ENCODE data around the gene DPY19L2.
A peak's percentile ranks its signal among the peaks of the same experiment; 100 is the strongest.
"Not testable (repeated sequence)": the region's sequence is repeated elsewhere in the genome, so short reads cannot be mapped to it uniquely, and the experiment has no call there.

The DPY19L2 gene

DNA sequence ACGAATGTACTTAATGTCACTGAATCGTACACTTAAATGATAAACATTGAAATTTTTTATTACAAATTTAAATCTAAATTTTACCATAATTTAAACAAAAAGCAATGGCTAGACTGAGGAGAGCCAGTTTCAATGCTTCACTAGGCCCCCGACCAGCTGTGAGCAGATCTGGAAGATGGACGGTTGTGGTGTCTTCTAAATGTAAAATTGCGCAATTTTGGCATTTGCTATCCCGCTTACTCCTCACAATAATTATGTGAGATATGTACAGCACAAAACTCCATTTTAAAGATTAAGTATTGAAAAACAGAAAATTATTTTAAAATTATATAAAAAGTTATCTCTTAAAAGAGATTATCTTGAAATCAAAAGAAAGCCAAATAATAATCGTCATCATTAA lies 5.3 kb downstream of the DPY19L2 start:
- ATAC-seq, DNase-seq: not testable (repeated sequence)

- not testable (repeated sequence) for DNase-seq, ATAC-seq
Measured at GRCh38 chr12:63658501-63658900, 9.8 kb downstream of the DPY19L2 start.

DNA sequence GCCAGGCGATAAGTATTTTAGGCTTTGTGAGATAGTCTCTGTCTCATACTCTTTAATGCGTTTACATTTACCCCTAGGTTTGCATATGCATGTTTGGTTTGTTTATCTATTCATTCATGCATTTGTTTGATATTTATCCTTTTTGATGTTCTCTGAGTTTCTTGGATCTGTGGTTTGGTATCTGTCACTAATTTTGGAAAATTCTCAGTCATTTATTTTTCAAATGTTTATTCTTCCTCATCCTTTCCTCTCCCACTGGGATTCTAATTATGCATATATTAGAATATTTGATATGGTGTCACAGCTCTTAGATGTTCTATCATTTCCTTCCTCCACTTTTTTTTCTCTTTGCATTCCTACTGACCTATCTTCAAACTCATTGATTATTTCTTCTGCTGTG lies 11.9 kb downstream of the DPY19L2 start:
- not testable (repeated sequence) for ATAC-seq, DNase-seq

DNA sequence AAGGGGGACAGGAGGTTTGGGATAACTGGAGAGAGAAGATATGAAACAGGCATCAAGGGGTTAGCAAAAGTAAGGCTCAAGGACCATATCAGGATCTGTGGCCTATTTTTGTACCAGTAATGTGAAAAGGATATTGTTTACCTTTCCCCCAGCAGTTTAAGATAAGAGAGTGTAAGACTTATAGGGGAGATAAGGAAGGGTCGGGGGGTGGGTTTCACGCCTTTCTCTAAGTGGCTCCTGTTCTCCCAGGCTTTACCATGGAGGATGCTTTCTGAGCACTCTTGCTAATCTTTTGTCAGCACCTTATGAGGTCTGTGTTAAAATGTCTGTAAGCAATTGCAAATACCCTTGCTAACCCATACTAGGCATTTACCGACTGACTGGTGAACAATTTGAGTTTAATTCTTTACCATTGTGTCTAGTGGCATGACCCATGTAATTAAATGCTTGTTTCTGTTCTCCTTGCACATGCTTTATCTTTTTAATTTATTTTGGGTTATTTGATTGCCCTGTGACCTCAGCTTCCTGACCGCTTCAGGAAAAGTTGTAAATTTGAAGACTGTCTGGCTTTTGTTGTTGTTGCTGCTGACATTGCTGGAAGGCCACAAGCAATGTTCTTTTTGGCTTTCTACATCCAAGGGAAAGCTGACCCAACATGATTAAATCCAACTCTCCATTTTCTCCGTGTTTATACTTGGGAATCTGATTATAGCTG lies 12.6 kb downstream of the DPY19L2 start:
- ATAC-seq, DNase-seq: not testable (repeated sequence)

DNA sequence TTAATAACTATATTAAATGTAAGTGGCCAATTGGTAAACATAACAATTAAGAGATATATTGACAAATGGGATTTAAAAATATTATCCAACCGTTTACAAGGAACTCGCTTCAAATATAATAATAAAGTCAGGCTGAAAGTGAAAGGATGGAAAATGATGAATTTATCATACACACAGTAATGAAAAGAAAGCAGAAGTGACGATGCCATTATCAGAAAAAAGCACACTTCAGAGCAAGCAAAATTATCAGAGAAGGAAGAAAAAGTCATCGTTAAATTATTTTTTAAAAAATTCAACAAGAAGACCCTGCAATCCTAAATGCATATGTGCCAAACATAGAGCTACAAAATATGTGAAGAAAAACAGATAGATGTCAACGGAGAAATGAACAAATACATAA lies 13.8 kb downstream of the DPY19L2 start:
- not testable (repeated sequence) for ATAC-seq, DNase-seq

GRCh38 chr12:63649517-63649916 lies 18.8 kb downstream of the DPY19L2 start:
- DNase-seq, ATAC-seq: not testable (repeated sequence)

DNA sequence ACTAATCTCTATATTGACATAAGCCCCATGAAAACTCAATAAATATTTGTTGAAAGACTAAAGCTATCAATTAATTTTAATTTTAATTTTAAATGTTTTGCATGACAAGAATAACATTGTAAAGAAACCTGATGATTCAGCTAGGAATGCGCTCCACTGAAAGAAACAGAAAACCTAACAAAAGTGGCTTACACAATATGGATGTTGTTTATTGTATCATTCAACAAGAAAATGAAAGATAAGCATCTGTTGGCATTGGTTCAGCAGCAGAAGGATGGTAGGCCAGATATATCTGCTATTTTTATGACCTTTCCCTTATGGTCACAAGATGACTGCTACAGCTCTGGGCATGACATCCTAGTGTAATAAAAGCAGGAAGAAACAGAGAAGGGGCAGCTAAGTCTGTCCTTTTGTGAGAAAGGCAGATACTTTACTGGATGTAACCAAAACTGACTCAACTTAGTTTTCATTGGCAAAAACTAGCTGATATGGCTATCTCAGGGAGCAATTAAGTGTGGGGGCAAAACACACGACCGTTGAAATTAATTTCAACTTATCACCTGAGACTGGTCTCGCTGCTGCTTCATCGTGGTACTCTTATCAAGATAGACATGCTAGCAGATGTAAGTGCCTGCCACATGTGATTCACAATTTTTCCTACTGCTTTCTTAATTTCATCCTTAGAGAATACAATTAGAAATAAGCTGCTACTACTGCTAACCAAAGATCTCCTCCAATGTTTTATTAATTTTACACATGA lies 24.7 kb downstream of the DPY19L2 start:
- ATAC-seq, DNase-seq: not testable (repeated sequence)

- DNase-seq, ATAC-seq: not testable (repeated sequence)
Measured at GRCh38 chr12:63624258-63624657, 44.0 kb downstream of the DPY19L2 start.

- not testable (repeated sequence) for DNase-seq, ATAC-seq
Measured at GRCh38 chr12:63615544-63615943, 52.7 kb downstream of the DPY19L2 start.

DNA sequence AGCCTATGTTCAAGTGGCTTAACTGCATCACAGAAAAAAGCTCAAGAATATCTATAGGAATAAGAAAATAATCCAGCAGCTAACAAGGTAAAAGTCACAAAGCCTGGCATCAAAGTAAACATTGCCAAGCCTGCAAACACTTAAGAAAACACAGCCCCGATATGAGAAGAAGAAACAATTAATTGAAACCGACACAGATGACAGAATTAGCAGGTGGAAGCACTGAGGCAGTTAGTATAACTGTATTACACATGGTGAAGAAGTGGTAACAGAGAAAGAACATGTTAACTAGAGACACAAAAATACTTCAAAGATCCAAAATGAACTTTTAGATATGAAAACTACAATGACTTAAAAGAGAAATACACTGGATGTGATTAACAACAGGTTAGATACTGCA lies 57.0 kb downstream of the DPY19L2 start:
- not testable (repeated sequence) for DNase-seq, ATAC-seq

DNA sequence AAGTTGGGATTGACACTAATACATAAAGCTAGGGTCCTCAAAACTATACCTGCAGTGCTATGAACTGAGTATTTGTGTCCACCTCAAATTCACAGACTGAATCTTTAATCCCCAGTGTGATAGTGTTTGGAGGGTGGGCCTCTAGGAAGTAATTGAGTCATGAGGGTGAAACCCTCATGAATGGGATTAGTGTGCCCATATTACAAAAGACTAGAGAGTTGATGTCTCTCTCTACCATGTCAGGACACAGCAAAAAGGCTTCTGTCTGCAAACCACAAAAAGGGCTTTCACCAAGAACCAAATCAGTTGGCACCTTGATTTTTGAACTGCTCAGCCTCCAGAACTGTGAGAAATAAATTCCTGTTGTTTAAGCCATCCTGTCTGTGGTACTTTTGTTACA lies 59.0 kb downstream of the DPY19L2 start:
- DNase-seq, ATAC-seq: not testable (repeated sequence)

GRCh38 chr12:63604985-63605384 lies 63.3 kb downstream of the DPY19L2 start:
- not testable (repeated sequence) for DNase-seq, ATAC-seq

DNA sequence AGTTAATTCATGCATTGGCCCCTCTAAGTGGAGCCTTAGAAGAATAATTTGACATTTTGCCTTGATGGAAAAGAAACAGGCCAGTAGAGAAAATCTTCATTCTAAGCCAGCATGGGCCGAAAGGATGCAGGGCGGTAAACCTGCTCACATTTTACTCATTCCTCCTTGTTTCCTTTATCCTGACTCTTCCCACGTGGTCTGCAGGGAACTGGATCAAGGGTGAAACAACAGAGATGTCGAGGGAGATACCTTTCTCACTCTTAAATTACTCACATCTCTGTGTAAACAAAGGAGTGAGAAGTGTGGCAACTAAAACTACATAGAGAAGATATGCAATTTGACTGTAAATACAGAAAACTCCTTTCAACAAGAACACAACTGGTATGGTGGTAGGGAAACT lies 73.5 kb downstream of the DPY19L2 start:
- DNase-seq, ATAC-seq: not testable (repeated sequence)

DNA sequence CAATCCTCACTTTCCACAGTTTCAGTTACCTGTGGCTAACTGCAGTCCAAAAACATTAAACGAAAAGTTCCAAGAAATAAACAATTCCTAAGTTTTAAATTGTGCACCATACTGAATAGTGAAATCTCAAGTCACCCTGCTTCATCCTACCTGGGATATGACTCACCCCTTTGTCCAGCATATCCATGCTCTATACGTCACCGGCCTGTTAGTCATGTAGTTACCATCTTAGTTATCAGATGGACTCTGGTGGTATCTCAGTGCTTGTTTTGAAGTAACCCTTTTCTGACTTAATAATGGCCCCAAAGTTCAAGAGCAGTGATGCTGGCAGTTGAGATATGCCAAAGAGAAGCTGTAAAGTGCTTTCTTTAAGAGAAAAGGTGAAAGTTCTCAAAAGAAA lies 83.9 kb downstream of the DPY19L2 start:
- not testable (repeated sequence) for DNase-seq, ATAC-seq

DNA sequence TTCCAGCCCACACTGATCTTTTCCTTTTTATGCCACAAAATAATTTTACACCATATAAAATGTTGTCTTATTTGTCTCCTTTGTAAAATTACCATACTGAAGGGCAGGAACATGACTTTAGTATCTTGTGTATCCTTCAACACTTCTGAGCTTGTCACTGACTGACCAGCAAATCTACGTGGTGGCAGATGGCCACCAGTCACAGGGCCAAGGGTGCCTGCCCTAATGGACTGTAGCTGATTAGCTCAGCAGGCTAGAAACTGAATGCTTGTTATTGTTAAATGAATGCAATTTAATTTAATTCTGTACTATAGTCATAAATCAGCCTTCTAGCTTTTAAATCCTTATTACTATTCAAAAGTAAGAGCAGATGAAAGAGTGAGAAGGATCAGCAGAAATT lies 85.0 kb downstream of the DPY19L2 start:
- DNase-seq, ATAC-seq: not testable (repeated sequence)

DNA sequence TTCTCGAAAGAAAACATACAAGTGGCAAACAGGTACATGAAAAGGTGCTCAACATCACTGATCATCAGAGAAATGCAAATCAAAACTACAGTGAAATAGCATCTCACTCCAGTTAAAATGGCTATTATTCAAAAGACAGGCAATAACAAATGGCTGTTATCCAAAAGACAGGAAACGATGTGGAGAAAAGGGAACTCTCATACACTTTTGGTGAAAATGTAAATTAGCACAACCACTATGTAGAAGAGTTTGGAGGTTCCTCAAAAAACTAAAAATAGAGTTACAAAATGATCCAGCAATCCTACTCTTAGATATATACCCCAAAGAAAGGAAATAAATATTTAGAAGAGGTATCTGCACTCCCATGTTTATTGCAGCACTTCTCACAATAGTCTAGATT lies 90.7 kb downstream of the DPY19L2 start:
- not testable (repeated sequence) for DNase-seq, ATAC-seq

GRCh38 chr12:63572038-63572437 lies 96.3 kb downstream of the DPY19L2 start:
- ATAC-seq, DNase-seq: not testable (repeated sequence)

GRCh38 chr12:63558445-63558844 lies 109.8 kb downstream of the DPY19L2 start:
- ATAC-seq, DNase-seq: not testable (repeated sequence)

GRCh38 chr12:63551397-63551796 lies 116.9 kb downstream of the DPY19L2 start:
- not testable (repeated sequence) for ATAC-seq

GRCh38 chr12:63549034-63549433 lies 119.3 kb downstream of the DPY19L2 start:
- not testable (repeated sequence) for DNase-seq, ATAC-seq

More at GRCh38 chr12:63551397-63551796, 116.9 kb downstream of the DPY19L2 start:
- not testable (repeated sequence) for DNase-seq

DNA sequence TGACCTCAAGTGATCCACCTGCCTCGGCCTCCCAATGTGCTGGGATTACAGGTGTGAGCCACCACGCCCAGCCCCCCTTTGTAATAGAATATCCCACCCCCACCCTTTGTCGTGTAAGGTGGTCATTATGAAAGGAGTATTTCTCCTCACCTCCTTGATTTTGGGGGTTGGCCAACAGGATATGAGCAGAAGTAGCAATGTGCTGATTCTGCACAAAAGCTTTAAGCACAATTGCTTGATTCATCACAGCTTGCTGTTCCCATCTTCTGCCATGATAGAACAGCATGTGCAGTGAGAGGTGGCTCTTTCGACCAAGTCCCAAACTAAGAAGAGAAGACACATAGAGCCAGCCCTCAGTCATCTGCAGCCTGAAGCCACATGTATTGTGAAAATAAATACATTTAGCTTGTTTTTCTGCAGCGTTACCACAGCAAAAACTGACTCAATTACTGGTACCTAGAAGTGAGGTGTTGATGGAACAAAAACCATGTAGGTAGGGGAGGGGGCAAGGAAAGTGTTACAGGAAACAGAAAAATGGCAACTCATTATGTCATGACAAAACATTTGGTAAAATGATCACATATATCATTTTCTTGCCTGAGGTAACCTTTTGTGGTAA lies 122.9 kb downstream of the DPY19L2 start:
- ATAC-seq = peak; percentile 23
- not testable (repeated sequence) for DNase-seq

- not testable (repeated sequence) for ATAC-seq, DNase-seq
Measured at GRCh38 chr12:63538656-63539055, 129.6 kb downstream of the DPY19L2 start.
